Measurements from ENCODE around the gene VPREB3.

Gene VPREB3

DNA sequence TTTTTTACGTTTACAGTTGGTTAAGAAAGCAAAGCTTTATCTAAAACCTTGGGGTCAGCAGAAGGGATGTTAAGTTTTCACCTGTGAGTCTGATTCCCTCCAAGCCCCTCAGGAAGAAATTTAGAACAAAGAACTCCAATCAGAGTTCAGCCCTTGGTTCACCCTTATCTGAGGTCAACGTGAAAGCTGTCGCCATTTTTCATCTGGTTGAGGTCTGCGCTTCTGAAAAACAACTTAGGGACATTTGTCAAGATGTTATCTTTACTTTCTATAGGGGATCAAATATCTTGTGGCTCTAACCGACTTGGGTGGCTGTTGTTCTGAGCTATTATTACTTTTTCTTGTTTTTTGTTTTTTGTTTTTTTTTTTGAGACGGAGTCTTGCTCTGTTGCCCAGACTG lies 33.4 kb downstream of the VPREB3 start:
- Histone ChIP-seq H3K4me3 (no peak overlapping the region), H3K36me3 (no peaks in the 10 kb centered on the region), H3K4me1 (peaks cover 0 to 14% (median 12%) of the 10 kb centered on the region in 4 donors), H3K27ac (no peak overlapping the region), H3K27me3 (no peaks in the 10 kb centered on the region), H3K9me3 (no peaks in the 10 kb centered on the region)
- TF ChIP-seq CTCF (IDR thresholded peaks at IDR 0.05) = no peak
- intact Hi-C loops (cut with DNase I; ENCODE audit: low total_unique reads) = no loop called here
- DNase-seq = no peak

DNA sequence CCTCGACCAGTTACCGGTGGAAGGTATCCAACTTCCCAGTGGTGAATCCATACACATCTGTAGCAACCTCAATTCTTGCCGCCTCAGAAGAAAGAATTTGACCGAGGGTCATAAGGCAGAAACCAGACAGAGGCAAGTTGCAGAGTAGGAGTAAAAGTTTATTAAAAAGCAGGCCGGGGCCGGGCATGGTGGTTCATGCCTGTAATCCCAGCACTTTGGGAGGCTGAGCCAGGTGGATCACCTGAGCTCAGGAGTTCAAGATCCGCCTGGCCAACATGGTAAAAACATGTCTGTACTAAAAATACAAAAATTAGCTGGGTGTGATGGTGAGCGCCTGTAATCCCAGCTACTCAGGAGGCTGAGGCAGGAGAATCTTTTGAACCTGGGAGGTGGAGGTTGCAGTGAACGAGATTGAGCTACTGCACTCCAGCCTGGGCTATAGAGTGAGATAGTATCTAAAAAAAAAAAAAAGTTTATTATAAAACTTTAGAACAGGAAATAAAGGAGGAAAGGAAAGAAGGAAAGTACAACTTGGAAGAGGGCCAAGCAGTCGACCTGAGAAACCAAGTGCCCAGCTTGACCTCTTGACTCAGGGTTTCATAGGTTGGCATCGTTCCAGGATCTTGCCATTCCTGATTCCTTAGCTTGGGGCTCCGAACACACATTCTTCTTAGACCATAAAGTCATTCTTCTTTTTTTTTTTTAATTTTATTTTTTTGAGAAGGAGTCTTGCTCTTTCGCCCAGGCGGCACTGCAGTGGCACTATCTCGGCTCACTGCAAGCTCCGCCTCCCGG lies 35.7 kb downstream of the VPREB3 start:
- no peaks in the 10 kb centered on the region for H3K9me3 ChIP-seq

DNA sequence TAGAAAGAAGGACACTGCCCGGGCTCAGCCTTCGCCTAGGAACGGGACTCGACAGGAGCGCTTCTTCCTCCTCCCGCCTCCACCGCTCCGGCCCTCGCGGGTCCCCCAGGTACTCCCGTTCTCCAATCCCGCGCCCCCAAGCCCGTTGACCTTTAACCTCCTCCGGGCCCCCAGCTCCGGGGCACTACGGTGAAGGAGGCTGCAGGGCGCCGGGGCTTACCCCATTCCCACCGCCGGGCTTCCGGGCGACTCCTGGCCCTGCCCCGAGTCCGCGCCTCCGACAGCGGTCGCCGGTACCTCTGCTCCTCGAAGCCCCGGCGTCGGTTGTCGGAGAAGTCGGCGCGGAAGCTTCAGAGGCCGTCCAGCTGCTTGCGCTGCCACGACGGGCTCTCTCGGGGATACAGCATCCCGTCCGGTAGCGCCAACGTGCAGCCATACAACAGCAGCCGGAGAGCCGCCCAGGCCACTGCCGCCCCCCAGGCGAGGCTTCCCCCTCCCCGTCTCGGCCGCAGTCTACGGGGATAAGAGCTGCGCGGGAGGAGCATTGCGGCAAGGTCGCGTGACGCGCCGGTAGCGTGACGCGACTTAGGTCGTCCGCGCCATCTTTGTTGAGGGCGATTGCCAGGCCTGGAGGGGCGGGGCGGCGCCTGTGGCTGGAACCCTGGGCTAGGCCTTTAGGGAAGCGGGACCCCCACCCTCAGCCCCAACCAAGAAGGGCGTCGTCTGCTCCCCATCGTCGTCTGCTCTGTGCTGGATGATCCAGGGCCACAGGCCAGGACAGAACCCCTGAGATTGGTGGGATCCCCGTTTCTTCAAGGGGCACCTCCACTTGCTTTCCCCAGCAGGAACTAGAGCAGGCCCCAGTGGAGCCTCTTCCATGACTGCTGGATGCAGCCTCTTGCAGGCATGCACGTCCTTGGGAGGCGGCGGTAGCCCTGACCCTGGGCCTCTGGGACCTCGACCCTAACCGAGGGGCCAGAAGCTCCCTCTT lies 37.1 kb downstream of the VPREB3 start:
- TF ChIP-seq CTCF (IDR thresholded peaks at IDR 0.05) = no peak
- Histone ChIP-seq H3K4me1 (peaks cover 0 to 16% (median 14%) of the 10 kb centered on the region in 4 donors), H3K27ac (peak overlapping the region; percentile 67 to 78), H3K4me3 (peak overlapping the region; percentile 62 to 98), H3K36me3 (peaks cover 0 to 30% (median 19%) of the 10 kb centered on the region in 3 donors), H3K27me3 (no peaks in the 10 kb centered on the region), H3K9me3 (no peaks in the 10 kb centered on the region)
- peak; percentile 76 to 88 for DNase-seq
- intact Hi-C loops (cut with DNase I; ENCODE audit: low total_unique reads) = loop anchor here (5.0 kb wide), 1 partner anchor 130 kb away; no protein-coding TSS in a partner anchor

More for the DNA sequence above, 35.7 kb downstream of the VPREB3 start:
- Histone ChIP-seq H3K4me3 (no peak overlapping the region), H3K27me3 (no peaks in the 10 kb centered on the region), H3K4me1 (peaks cover 0 to 16% (median 14%) of the 10 kb centered on the region in 4 donors), H3K27ac (no peak overlapping the region), H3K36me3 (peaks cover 0 to 15% (median 12%) of the 10 kb centered on the region in 3 donors)
- DNase-seq = no peak
- TF ChIP-seq CTCF (IDR thresholded peaks at IDR 0.05) = no peak
- intact Hi-C loops (cut with DNase I; ENCODE audit: low total_unique reads) = loop anchor here (5.0 kb wide), 1 partner anchor 129 kb away; no protein-coding TSS in a partner anchor

- Histone ChIP-seq H3K4me3 (peak overlapping the region; percentile 62 to 98), H3K27me3 (no peaks in the 10 kb centered on the region), H3K9me3 (no peaks in the 10 kb centered on the region), H3K36me3 (peaks cover 0 to 42% (median 22%) of the 10 kb centered on the region in 3 donors), H3K4me1 (peaks cover 0 to 16% (median 14%) of the 10 kb centered on the region in 4 donors), H3K27ac (peak overlapping the region in 1 of 2 donors; percentile 67)
- intact Hi-C loops (cut with DNase I; ENCODE audit: low total_unique reads) = loop anchor here (5.0 kb wide), 1 partner anchor 131 kb away; no protein-coding TSS in a partner anchor
- no peak for TF ChIP-seq CTCF (IDR thresholded peaks at IDR 0.05)
- no peak for DNase-seq
These were observed 38.3 kb downstream of the VPREB3 start for GRCh38 chr22:23715806-23716375.
